ENCODE results near the gene SPNS3.
A peak's percentile ranks its signal among the peaks of the same experiment; 100 is the strongest.

Gene SPNS3

DNA sequence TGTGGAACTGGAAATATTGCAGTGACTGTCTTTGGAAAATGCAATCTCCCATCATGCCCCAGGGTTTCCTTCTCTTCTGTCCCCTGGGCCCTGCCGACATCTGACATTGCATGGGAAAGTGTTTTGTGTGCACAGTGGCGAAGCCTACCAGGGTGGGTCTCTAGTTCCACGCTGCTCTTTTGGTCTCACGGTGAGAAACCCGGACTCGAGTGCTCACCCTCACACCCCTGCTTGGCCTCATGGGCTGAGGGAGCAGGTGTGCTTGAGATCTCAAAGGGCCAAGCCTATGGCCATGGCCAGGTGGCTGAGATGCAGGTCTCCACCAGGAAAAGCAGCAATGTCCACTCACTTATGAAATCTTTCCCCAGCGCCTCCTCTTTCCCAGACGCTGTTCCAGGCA is 32.0 kb downstream of the SPNS3 start:
- no peak for DNase-seq (ENCODE audit: low read depth in 2 of 2, low spot score in 1 of 2)

GRCh38 chr17:4467287-4467686 is 33.5 kb downstream of the SPNS3 start:
- DNase-seq (ENCODE audit: low read depth in 2 of 2, low spot score in 1 of 2), result no peak

DNA sequence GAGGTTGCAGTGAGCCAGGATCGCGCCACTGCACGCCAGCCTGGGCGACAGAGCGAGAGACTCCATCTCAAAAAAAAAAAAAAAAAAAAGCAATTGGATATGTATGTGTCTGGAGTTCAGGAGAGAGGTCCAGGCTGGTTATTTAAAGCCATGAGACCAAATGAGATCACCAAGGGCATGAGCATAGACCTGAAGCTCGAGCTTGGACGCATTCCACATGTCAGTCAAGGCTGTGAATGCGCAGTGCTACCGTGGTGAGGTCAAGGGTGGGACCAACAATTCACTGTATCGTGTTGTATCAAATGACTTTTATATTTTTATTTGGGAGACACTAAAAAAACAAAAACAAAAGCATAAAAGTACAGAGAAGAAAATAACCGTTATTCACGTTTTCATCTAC is 35.8 kb downstream of the SPNS3 start:
- no peak for DNase-seq (ENCODE audit: low read depth in 2 of 2, low spot score in 1 of 2)

- DNase-seq (ENCODE audit: low read depth in 2 of 2, low spot score in 1 of 2), result no peak
These were observed 38.5 kb downstream of the SPNS3 start for GRCh38 chr17:4472286-4472685.

- DNase-seq (ENCODE audit: low read depth in 2 of 2, low spot score in 1 of 2), result no peak
These were observed 40.4 kb downstream of the SPNS3 start for GRCh38 chr17:4474093-4474492.

GRCh38 chr17:4475001-4475400 is 41.3 kb downstream of the SPNS3 start:
- no peak for DNase-seq (ENCODE audit: low read depth in 2 of 2, low spot score in 1 of 2)

DNA sequence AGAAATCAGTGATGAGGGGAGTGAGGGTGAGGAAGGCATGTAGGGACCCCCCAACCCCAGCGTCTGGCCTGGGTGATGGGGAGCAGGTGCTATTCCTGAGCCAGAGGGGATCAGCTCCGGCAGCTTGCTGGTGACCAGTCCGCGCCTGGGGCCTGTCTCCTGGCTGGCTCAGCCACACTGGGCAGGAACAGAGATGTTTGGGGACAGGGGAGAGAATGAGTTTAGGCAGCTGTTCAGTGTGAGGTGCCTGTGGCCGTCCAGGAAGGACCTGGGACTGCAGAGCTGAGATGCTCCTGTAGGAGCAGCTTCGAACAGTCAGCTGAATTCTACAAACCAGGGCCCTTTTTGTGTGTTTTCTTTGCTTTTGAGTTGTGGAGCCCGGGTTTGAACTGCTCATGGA is 41.7 kb downstream of the SPNS3 start:
- DNase-seq (ENCODE audit: low read depth in 2 of 2, low spot score in 1 of 2), result no peak

DNA sequence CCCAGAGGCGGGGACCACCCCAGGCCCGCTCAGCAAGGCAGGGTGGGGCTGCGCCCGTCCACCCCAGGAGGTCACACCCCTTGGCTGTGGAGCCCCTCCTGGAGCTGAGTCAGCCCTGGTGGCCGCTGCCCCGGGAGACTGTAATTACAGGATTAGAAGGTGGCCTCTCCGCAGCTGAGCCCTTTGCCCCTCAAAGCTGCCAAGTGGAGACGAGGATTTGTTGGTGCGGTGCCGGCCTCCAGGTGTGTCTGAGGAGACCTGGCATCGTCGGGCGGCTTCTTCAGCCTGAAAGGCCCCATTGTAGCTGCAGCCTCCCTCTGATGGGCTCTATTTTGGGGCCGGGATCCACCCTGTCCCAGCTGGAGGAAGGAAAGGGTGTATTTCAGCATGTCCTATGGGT is 42.3 kb downstream of the SPNS3 start:
- DNase-seq (ENCODE audit: low read depth in 2 of 2, low spot score in 1 of 2), result no peak

DNA sequence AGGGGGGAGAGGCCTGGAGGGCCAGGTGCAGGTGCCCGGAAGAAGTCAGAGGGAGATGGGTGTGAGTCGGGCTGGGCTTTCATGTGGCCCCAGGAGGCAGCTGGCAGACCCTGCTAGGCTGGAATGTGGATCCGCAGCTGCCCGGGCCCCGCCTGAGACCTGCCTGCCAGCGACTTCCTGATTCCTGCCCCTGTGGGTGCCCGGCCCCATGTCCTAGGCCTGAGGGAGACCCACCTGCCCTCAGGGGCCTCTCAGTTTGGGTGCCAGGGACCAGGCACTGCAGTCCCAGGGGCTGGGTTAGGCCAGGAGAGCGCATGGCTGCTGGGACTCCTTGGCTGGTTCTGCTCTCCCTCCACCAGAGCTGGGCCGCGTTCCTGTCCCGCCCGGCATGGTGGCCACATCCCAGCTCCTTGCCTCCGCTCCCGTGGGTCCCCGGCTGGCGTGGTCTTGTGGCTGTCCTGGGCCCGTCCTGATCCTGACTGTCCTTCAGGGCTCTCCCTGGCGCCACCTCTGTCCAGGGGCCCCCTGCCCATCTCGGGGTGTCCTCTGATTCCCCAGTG is 42.9 kb downstream of the SPNS3 start:
- DNase-seq (ENCODE audit: low read depth in 2 of 2, low spot score in 1 of 2), result no peak

DNA sequence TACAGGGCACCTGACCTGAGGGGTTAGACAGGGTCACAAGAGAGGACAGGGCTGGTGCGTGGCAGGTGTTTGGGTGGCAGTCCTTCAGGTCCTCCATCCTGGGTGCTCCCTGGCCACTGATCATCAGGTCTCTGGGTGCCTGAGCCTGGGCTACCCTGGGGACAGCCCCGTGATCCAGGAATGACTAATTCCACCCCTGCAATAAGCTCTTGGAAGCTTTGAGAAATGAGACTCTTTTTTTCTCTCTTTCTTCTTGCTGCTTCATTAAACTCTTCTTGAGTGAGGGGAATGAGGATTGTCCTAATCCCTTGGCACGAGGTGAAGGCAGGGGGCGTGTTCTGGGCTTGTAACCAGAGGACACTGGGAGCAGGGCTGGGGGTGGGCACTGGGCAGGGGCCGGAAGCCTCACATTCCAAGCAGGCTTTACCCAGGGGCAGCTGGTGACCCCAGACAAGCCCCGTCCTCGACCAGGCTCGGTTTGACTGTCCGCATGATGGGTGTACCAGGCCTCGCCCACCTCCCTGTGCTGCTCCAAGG is 43.6 kb downstream of the SPNS3 start:
- no peak for DNase-seq (ENCODE audit: low read depth in 2 of 2, low spot score in 1 of 2)

DNA sequence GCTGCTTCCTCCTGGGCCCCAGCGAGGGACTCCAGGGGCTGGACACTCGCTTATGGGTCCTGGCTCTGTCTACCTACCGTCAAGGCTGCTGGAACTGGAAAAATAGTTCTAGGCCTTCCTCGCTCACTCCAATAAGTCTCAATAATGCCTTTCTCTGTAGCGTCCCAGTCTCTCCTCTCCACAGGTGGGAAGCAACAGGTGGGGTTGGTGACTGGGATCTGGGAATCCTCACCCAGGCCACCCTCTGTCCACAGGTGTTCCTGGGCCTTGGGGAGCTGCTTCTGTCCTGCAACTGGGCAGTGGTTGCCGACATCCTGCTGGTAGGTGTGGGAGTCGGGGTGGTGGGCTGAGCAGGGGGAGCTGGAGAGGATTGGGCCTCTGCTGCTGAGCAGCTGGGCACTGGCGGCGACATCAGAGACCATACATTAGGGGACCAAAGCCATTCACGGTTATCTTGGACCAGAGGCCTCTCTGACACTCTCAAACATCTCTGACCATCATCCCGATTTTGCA is 44.6 kb downstream of the SPNS3 start:
- no peak for DNase-seq (ENCODE audit: low read depth in 2 of 2, low spot score in 1 of 2)

GRCh38 chr17:4479340-4479981 is 45.7 kb downstream of the SPNS3 start:
- DNase-seq (ENCODE audit: low read depth in 2 of 2, low spot score in 1 of 2), result no peak

- DNase-seq (ENCODE audit: low read depth in 2 of 2, low spot score in 1 of 2), result no peak
These were observed 46.4 kb downstream of the SPNS3 start for GRCh38 chr17:4479982-4480751.

DNA sequence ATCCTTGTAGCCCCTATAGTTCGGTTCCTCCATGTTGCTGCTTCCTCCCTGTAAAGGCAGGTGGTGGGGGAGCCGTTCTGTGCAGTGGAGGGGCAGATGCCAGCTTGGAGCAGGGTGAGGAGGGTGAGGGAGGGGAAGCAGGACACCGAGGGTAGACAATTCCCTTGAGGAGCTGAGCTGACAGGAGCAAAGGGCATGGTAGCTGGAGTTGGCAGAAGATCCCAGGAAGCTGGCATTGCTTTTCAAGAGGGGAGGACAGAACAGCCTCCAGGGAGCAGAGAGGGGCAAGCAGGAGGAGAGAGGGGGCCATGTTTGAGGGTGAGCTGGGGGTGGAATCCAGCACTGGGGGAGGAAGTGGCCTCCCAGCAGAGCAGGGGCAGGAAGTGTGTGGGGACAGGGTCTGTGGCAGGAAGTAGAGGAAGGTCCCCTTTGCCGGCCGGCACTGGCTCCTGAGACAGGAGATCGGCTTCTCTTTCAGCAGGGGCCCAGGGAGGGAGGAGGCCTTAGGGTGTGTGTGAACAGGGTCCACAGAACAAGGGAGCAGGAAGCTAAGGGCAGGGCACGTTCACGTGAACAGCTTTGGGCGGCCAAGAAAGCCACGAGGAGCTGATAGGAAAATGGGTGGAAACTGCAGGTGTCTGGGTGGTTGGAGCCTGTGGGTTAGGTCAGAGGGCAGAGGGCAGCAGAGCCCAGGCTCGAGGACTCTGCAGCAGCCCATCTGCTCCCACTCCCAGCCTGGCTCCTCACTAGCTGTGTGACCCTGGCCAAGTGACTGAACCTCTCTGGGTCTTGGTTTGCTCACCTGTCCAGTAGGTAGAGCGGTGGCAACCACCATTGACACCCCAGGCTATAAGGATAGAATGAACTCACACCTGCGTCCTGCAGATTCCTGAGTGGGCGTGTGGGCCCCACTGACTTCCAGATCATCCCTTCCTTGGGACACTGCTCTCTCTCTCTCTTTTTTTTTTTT is 47.5 kb downstream of the SPNS3 start:
- DNase-seq (ENCODE audit: low read depth in 2 of 2, low spot score in 1 of 2), result no peak

GRCh38 chr17:4482338-4483011 is 48.7 kb downstream of the SPNS3 start:
- no peak for DNase-seq (ENCODE audit: low read depth in 2 of 2, low spot score in 1 of 2)

GRCh38 chr17:4483012-4483840 is 49.5 kb downstream of the SPNS3 start:
- DNase-seq (ENCODE audit: low read depth in 2 of 2, low spot score in 1 of 2), result no peak

DNA sequence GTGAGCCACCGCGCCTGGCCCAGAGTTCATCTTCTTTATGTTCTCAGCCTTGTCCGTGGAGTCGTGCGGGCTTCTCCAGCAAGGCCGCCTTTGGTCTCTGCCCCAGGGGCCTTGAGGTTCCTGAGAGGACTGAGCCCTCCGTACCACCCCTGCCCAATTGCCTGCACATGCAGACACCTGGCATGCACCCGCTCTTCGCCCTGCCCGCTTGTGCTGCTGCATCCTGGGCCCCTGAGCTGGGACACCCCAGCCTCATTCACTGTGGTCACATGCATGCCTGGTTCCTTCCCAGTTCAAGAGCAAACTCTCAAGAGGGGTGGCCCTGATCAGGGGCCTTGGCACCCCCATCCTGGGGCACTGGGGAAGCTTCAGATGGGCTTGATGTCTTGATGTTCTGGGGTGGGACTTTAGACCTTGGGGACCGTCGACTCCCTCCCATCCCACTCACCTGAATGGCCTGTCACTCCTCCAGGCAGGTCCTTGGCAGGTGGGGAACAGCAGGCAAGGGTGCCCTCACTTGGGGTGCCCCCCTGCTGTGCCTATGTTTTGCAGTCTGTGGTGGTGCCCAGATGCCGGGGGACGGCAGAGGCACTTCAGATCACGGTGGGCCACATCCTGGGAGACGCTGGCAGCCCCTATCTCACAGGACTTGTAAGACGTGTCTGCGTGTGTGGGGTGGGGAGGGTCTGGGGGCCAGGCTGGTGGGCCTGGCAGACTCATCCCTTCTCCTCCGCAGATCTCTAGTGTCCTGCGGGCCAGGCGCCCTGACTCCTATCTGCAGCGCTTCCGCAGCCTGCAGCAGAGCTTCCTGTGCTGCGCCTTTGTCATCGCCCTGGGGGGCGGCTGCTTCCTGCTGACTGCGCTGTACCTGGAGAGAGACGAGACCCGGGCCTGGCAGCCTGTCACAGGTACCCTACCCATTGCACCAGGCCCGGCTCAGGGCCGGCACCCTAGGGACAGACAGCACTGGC is 52.2 kb downstream of the SPNS3 start:
- peak in 1 of 2 donors; percentile 32 for DNase-seq (ENCODE audit: low read depth in 2 of 2, low spot score in 1 of 2)

DNA sequence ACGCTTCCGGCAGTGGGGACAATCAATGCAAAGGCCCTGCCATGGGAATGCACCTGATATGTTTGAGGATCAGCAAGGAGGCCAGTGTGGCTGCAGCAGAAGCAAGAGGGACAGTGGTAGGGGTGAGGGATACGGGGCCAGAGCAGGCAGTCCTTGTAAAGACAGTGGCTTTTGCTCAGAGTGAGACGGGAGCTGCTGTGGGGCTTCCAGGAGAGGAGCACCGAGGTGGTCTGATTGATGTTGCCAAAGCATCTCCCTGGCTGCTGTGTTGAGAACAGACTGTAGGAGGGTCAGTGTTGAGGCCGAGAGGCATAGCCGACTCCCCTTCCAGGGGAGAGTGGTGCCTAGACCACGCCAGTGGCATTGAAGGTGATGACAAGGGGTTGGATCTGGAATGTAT is 53.6 kb downstream of the SPNS3 start:
- DNase-seq (ENCODE audit: low read depth in 2 of 2, low spot score in 1 of 2), result no peak
